GM19239 (cell line): ENCODE results near the gene F2RL1.
"Not testable (repeated sequence)": the region's sequence is repeated elsewhere in the genome, so short reads cannot be mapped to it uniquely, and the experiment has no call there.

ENCODE experiments used
- DNase-seq: peaks from one replicate; pipeline ENCODE4 v3.0.0; 2011; ENCODE audit warnings: low spot score; ENCODE audit not compliant: insufficient read length
- FAIRE-seq: peaks from 2 replicates; lab custom pipeline; 2011; peaks lifted over from hg19 to GRCh38; lab: Jason Lieb, UNC

Gene F2RL1

GRCh38 chr5:76804266-76804665 lies 14.6 kb upstream of the F2RL1 start:
- DNase-seq, result no peak
- no peak for FAIRE-seq

DNA sequence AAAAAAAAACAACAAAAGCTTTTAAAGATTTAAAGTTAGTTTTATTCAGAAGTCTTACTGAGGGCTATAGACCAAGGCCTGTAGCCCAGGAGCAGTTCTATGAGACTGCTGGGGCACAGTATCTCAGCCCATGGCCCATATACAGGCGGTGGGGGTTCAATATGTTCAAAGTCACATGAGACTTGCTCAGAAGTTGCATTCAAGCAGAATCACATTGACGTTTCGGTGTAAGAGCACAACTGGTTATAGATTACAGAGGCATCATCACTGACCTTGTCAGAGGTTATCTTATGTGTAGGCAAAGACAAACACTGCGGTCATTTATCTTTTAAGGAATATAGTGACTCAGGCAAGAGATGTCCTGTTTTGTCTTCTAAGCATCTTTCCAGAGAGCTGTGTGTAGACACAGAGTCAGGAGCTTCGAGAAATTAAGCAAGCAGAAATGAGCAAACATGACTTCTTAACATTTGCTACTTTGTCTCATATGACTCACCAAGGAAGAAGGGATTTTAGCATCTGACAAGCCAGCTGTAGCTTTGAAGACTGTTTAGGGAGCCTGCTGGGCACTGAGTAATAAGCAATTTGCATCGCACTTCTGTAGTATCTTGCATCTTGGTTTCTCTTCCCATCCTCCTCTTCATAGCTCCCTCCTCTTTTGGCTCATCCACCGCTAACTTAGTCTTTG lies 12.9 kb upstream of the F2RL1 start:
- no peak for DNase-seq
- no peak for FAIRE-seq

GRCh38 chr5:76807296-76807695 lies 11.5 kb upstream of the F2RL1 start:
- DNase-seq (no peak), FAIRE-seq (no peak)

DNA sequence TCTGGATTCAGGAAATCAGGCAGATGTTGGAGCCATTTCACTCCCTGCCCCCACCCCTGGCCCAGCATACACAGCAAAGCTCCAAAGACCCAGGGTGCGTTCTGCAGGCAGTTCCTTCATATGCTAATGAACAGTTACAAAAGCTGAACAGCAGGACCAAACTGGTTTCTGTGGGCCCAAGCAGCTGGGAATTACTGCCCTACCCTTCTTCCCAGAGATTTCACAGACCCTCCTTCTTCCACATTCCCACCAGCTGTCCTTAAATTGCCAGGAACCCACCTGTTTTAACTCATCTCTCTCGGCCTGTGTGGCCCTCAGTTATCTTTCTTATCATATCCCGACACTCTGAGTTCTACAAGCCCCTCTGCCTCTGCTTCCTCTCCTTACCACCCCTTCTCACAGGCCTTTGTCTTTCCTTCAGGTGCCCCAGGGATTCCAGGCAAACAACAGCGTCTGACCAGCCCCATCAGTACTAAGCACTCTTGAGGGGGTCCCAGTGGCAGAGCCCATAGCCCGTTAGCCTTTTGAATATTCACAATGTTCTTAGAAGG lies 10.6 kb upstream of the F2RL1 start:
- DNase-seq (no peak), FAIRE-seq (no peak)

- no peak for FAIRE-seq
- DNase-seq, result no peak
These were observed 9.7 kb upstream of the F2RL1 start for GRCh38 chr5:76809141-76809540.

- FAIRE-seq (no peak), DNase-seq (no peak)
These were observed 8.6 kb upstream of the F2RL1 start for GRCh38 chr5:76810236-76810635.

DNA sequence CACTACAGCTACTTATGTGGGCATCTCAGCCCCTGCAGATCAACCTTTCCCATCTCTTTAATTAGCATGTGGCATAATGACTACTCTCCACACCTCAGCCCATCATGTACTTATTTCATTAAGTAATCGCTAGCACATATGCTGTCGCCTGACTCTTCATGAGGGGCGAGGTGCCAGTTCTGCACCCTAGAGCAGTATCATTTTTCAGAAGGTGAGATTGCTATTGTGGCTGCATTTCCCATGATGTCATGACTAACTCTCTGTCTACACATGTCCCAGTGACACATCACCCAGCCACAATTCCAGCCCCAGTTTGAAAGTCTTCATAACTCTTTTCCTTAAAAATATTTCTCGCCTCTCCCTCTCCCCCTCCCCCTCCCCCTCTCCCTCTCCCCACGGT lies 7.6 kb upstream of the F2RL1 start:
- no peak for DNase-seq
- no peak for FAIRE-seq

- not testable (repeated sequence) for FAIRE-seq, DNase-seq
These were observed 6.6 kb upstream of the F2RL1 start for GRCh38 chr5:76812209-76812608.

- FAIRE-seq, result no peak
- no peak for DNase-seq
These were observed 4.8 kb upstream of the F2RL1 start for GRCh38 chr5:76813982-76814562.

- DNase-seq (no peak), FAIRE-seq (no peak)
These were observed 2.6 kb upstream of the F2RL1 start for GRCh38 chr5:76816110-76816831.

GRCh38 chr5:76819851-76820525 lies 1.2 kb downstream of the F2RL1 start:
- FAIRE-seq (no peak), DNase-seq (no peak)

DNA sequence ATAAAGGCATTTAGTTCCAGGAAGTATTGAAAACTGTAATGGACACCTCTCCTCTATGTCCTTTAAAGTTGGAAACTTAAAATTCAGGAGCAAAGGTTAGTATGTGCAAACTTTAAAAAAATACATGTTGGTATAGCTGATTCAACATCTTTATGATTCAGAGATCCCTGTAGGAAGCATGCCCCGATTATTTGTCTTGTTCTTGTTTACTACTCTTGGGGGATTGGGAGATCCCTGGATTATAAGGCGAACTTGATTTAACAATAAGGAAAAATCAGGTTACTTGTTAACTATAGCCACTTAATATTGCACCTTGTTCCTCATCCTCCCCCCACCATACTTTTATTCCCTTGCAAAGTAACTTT lies 1.7 kb downstream of the F2RL1 start:
- no peak for FAIRE-seq

GRCh38 chr5:76821136-76821535 lies 2.3 kb downstream of the F2RL1 start:
- DNase-seq, result no peak
- no peak for FAIRE-seq

More for the DNA sequence above, 1.7 kb downstream of the F2RL1 start:
- DNase-seq, result no peak

DNA sequence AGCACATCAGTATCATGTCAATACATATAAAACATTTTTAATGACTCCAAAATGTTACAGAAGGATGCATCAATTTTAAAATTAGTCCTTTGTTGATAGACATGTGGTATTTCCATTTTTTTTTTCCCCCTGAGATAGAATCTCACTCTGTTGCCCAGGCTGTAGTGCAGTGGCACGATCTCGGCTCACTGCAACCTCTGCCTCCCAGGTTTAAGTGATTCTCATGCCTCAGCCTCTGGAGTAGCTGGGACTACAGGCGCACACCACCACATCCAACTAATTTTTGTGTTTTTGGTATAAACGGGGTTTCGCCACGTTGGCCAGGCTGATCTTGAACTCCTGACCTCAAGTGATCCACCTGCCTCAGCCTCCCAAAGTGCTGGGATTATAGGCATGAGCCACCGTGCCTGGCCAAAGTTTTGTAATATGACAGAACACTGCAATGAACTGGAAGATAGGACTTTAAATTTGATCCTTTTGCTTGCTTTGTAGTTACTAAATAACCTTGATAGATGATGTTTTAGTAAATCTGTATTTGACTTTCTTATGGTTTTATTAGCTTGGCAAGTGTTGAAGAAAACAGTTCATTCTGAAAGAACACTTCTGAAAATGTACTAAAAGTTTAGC lies 3.4 kb downstream of the F2RL1 start:
- not testable (repeated sequence) for DNase-seq, FAIRE-seq

GRCh38 chr5:76826416-76826815 lies 7.6 kb downstream of the F2RL1 start:
- not testable (repeated sequence) for FAIRE-seq, DNase-seq

DNA sequence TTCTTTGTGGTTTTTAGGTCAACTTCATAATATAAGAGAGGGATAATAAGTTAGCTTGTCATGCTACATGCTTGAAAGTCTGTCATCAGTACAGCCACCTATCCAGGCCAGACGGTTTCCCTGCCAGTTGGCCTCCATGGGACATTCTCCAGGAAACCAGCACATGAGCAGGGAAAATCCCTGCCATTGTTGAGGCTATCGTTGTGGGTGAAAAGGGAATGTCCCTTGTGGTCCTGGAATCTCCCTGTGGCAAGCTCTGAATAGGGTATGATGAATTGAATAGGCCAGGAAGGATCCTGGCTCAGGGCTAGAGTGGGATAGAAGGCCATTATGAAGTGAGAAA lies 12.3 kb downstream of the F2RL1 start:
- FAIRE-seq, result no peak

GRCh38 chr5:76836181-76836580 lies 17.4 kb downstream of the F2RL1 start:
- FAIRE-seq (no peak), DNase-seq (no peak)

More for the DNA sequence above, 12.3 kb downstream of the F2RL1 start:
- DNase-seq, result no peak

GRCh38 chr5:76836585-76836984 lies 17.8 kb downstream of the F2RL1 start:
- FAIRE-seq (no peak), DNase-seq (no peak)

GRCh38 chr5:76838481-76839261 lies 19.8 kb downstream of the F2RL1 start:
- DNase-seq (no peak), FAIRE-seq (no peak)

DNA sequence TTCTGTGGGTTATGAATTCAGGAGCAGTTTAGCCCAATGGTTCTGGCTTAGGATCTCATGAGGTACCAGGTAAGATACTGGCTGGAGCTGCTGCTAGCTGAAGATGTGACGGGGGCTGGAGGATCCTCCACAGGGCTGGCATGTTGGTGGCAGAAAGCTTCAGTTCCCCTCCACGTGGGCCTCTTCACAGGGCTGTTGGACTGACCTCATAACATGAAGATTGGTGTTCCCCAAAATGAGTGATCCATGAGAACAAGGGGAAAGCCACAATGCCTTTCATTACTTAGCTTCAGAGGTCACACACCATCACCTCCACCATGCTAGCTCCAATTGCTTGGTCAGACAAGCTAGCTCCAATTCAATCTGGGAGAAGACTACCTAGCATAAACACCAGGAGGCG lies 22.5 kb downstream of the F2RL1 start:
- DNase-seq, result no peak
- FAIRE-seq, result no peak
